Measurements from ENCODE around the gene BTRC. TPM values are rescaled to one million over a fixed set of nuclear protein-coding genes. Genes with fewer than 3 reads are reported as not detected.

Gene BTRC
- total RNA-seq, 1 donor = 3.3 TPM

DNA sequence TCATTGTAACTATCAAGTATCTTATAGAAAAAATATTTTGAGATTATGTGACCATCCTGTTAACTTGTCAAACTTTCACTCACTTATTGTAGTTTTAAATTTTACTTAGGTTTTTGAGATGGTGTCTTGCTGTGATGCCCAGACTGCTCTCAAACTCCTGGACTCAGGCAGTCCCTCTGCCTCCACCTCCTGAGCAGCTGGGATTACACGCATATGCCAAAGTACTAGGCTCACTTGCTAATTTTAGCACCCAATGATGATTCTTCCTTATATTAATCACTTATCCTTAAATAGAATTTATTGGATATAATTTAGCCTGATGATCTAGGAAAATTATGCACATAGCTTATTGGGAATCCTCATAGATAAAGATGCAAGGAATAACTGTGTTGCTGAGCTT lies 104.9 kb downstream of the BTRC start:
- no peaks in the 10 kb centered on the region for H3K9me3 ChIP-seq (ENCODE audit: low read depth, low read length)
- H3K27me3 ChIP-seq (ENCODE audit: insufficient read depth, low read length) = no peaks in the 10 kb centered on the region
- H3K4me3 ChIP-seq (ENCODE audit: low read length) = no peak overlapping the region
- peaks cover 5% of the 10 kb centered on the region for H3K4me1 ChIP-seq (ENCODE audit: insufficient read depth, low read length)

DNA sequence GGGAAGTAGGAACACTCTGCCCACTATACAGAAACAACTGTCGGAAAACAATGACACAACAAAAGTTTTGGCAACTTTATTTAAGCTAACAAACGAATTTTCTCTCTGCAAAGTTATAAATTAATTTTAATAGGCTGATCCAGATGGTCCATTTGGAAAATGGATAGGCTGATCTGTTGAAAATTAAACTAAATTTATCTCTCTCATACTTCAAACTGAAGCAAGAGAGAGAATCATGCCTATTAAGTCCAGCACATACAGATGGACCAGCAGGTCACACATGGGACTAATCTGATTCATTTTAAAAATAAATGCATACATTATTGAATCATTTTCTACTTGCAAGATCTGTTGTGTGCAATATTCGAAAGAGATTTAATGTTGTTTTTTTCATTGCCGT lies 110.1 kb downstream of the BTRC start:
- Histone ChIP-seq H3K4me1 (ENCODE audit: insufficient read depth, low read length) (no peaks in the 10 kb centered on the region), H3K9me3 (ENCODE audit: low read depth, low read length) (no peaks in the 10 kb centered on the region), H3K27me3 (ENCODE audit: insufficient read depth, low read length) (no peaks in the 10 kb centered on the region), H3K4me3 (ENCODE audit: low read length) (no peak overlapping the region)

DNA sequence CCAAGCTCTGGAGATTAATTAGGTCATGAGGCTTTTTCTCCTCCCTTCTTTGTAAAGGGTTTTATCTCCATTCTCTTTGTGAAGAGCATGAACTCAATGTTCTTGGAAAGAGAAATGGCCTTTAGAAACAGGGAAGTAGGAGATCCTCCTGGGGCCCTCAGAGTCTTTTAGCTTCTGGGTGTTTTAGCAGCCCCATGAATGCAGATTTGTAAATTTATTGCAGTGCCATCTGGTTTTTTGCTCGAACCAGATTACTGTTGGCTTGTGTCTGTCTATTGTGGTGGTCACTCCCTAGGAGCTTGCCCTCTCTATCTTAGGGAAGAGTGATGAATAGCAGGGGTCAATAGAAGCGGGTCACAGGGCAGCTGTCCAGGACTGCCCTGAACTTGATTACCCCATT lies 110.6 kb downstream of the BTRC start:
- Histone ChIP-seq H3K27me3 (ENCODE audit: insufficient read depth, low read length) (no peaks in the 10 kb centered on the region), H3K9me3 (ENCODE audit: low read depth, low read length) (no peaks in the 10 kb centered on the region)

DNA sequence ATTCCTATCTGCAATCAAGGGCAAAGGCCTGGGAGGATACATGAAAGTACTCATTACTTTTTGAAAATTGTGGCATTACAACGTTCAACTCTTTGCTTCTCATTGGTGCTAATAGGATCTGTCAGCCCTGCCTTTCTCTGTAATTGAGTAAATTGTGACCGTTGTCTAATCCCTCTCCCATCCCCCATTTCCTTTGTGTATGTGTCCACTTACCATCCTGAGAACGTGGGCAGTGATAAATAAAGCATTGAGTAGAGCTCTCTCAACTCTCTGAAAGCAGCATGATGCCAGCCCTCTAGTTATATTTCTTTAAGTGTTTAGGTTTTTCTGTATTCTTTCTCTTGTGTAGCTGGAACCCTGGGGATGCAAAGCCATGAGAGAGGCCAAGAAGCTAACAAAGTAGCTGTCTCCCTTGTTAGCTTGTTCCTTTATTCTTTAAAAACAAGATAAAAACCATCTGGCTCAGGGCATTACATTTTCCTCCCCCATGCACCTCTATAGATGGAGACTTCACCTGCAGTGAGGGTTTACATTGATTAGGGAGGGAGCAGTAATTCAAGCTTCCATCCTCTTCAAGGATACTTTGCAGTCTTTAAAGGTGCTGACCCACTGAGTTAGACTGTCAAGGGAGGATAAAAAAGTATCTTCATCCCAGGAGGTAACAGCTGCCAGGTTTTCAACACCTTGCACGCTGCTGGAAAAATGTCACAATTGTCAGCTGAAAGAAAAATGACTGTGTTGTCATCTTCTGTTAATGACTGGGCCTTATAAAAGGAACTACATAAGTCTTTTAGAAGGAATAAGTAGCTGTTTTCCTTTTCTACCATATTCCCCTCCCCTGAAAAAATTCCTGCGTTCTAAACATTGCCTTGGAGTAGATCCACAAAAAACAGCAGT lies 112.3 kb downstream of the BTRC start:
- H3K4me1 ChIP-seq (ENCODE audit: insufficient read depth, low read length) = no peaks in the 10 kb centered on the region
- H3K9me3 ChIP-seq (ENCODE audit: low read depth, low read length) = no peaks in the 10 kb centered on the region
- H3K27me3 ChIP-seq (ENCODE audit: insufficient read depth, low read length) = no peaks in the 10 kb centered on the region
- H3K4me3 ChIP-seq (ENCODE audit: low read length) = no peak overlapping the region

More for the DNA sequence above, 110.6 kb downstream of the BTRC start:
- Histone ChIP-seq H3K4me1 (ENCODE audit: insufficient read depth, low read length) (no peaks in the 10 kb centered on the region), H3K4me3 (ENCODE audit: low read length) (no peak overlapping the region)

DNA sequence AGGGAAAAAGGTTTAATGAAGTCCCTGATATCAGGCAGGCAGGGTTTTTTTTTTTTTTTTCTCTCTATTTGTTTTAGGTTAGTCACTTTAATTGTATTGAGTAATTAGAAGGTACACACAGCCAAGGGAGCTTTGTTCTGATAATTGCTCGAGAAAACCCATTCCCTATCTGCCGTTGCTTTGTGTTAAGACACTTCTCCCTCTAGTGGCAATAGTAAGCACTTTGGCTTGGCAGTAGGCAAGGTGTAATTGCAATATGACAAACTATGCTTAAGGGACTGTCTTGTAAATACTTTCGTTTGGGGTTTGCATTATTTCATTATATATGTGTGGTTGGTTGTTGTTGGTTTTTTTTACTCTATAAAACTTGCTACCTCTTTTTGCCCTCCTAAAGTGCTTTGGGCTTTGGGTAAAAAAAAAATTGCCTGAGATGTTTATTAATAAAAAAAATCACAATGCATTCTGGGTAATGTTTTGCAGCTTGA lies 113.4 kb downstream of the BTRC start:
- Histone ChIP-seq H3K9me3 (ENCODE audit: low read depth, low read length) (no peaks in the 10 kb centered on the region), H3K4me1 (ENCODE audit: insufficient read depth, low read length) (no peaks in the 10 kb centered on the region), H3K4me3 (ENCODE audit: low read length) (no peak overlapping the region), H3K27me3 (ENCODE audit: insufficient read depth, low read length) (no peaks in the 10 kb centered on the region)

DNA sequence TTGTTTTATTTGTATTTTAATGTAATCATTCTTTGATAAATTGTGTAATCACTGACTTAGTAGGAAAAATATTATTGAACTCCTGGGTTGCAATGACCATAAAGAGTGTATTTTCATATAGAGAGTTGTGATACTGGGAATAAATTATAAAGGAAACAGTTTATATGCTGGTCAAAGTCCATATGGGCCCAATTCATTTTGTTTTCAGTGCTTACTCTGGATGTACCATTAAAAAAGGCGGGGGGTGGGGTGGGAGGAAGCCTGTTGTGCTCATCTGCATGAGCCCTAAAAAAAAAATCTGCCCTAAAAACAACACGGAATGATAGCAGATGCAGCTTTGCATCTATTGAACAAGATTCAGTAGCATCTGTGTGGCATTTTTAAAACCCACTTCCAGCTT lies 114.2 kb downstream of the BTRC start:
- no peak overlapping the region for H3K4me3 ChIP-seq (ENCODE audit: low read length)
- no peaks in the 10 kb centered on the region for H3K9me3 ChIP-seq (ENCODE audit: low read depth, low read length)
- no peaks in the 10 kb centered on the region for H3K27me3 ChIP-seq (ENCODE audit: insufficient read depth, low read length)
- H3K4me1 ChIP-seq (ENCODE audit: insufficient read depth, low read length) = no peaks in the 10 kb centered on the region

DNA sequence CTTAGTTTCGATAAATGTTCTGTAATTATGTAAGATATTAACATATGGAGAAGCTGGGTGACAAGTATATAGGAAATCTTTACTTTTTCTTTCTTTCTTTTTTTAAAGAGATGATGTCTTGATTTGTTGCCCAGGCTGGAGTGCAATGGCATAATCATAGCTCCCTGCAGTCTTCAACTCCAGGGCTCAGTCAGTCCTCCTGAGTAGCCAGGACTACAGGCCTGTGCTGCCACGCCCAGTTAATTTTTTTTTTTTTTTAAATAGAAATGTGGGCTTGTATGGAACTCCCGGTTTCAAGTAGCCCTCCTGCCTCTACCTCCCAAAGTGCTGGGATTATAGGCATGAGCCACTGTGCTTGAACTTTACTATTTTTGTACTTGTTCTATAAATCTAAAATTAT lies 122.4 kb downstream of the BTRC start:
- Histone ChIP-seq H3K9me3 (ENCODE audit: low read depth, low read length) (no peaks in the 10 kb centered on the region), H3K27me3 (ENCODE audit: insufficient read depth, low read length) (no peaks in the 10 kb centered on the region), H3K4me1 (ENCODE audit: insufficient read depth, low read length) (no peaks in the 10 kb centered on the region), H3K4me3 (ENCODE audit: low read length) (no peak overlapping the region)

DNA sequence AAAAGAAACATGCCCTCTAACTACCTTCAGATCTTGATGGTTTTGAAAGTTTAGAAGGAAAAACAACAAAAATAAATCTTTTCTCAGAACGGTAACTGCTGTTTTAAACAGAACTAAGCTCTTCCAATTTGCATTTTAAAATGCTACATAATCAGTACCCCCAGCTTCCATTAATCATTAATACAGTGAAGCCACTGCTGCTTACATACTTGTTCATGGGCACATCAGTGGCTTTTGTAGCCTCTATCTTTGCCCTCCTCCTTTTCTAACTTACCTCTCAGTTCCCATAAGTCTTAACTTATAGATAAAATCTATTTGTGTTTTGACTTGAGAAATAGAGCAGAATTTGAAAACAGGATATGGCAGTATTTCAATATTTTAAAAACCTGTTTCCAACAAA lies 125.0 kb downstream of the BTRC start:
- Histone ChIP-seq H3K4me3 (ENCODE audit: low read length) (no peak overlapping the region), H3K9me3 (ENCODE audit: low read depth, low read length) (no peaks in the 10 kb centered on the region), H3K27me3 (ENCODE audit: insufficient read depth, low read length) (no peaks in the 10 kb centered on the region), H3K4me1 (ENCODE audit: insufficient read depth, low read length) (no peaks in the 10 kb centered on the region)

DNA sequence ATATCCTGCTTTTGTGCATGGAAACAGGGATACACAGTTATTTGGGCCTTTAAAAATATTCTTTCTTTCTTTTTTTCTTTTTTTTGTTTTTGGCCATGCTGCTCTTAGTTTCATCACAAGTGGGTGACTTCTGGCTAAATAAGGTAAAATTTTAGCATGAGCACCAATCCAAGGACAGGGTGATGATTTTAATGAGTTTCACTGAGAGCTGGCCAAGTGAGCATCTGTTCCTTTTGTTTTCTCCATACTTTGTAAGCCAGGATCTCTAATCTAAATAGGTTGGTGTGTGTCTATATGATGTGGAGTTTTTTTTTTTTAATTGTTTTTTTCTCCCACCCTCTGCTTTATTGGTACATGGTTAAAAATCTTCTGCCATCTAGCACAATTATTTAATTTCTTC lies 127.3 kb downstream of the BTRC start:
- Histone ChIP-seq H3K9me3 (ENCODE audit: low read depth, low read length) (no peaks in the 10 kb centered on the region), H3K4me1 (ENCODE audit: insufficient read depth, low read length) (no peaks in the 10 kb centered on the region), H3K27me3 (ENCODE audit: insufficient read depth, low read length) (no peaks in the 10 kb centered on the region), H3K4me3 (ENCODE audit: low read length) (no peak overlapping the region)

DNA sequence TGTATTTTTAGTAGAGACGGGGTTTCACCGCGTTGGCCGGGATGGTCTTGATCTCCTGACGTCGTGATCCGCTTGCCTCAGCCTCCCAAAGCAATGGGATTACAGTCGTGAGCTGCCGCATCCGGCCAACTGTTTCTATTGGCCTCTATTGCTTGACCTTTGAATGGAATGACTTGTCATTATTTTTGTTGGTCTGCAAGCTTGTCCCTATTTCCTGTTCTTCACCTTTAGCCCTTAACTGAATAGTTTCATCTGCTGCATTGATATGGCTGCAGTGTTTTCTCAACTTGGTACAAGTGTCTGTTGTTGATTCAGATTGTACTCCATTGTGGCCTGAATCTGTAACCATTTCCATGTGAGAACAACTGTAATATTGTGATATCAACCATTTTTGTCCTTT lies 128.6 kb downstream of the BTRC start:
- no peaks in the 10 kb centered on the region for H3K9me3 ChIP-seq (ENCODE audit: low read depth, low read length)

DNA sequence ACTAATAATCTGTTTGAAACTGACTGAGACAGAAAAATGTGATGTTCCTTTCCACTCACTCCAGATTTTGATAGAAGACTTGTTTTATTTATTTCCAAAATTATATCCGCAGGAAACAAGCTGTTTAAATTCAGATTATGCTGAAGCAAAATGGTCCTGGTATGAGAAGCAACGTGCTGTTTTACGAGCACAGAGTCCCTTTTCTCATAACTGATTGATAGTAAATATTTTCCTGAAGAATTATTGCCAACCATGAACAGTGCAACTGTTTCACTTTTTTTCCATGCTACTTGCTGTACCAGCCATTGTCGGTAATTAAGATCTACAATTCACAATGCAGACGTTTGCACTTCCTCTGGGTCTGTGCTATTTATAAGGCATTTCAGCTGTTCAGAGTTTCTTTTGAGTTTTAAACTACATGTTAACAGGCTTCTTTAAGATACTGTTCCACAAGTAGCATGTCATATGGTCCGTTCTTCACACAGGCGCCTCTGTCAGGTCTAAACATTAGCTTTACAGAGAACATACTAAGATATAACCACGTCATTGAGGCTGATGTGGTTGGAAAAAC lies 130.3 kb downstream of the BTRC start:
- H3K4me3 ChIP-seq (ENCODE audit: low read length) = no peak overlapping the region
- no peaks in the 10 kb centered on the region for H3K27me3 ChIP-seq (ENCODE audit: insufficient read depth, low read length)
- H3K4me1 ChIP-seq (ENCODE audit: insufficient read depth, low read length) = no peaks in the 10 kb centered on the region
- H3K9me3 ChIP-seq (ENCODE audit: low read depth, low read length) = no peaks in the 10 kb centered on the region

More for the DNA sequence above, 128.6 kb downstream of the BTRC start:
- Histone ChIP-seq H3K4me1 (ENCODE audit: insufficient read depth, low read length) (no peaks in the 10 kb centered on the region), H3K4me3 (ENCODE audit: low read length) (no peak overlapping the region), H3K27me3 (ENCODE audit: insufficient read depth, low read length) (no peaks in the 10 kb centered on the region)

DNA sequence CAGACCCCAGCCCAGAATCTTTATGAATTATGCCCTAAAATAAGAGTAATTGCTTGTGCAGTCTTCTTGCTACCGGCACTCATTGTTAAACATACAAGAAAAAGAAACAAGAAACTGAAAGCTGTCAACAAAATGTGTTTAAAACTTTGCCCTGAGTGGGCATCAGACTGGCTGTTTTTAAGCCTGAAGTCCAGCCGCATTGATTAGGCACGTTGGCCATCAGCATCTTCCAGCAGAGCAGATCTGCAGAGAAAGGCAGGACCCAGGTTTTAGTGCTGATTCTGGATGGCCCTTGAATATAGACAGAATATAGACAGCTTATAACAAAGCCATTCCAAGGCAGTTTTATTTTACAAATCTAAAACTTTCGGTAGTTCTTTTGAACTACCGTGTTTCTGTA lies 131.2 kb downstream of the BTRC start:
- Histone ChIP-seq H3K9me3 (ENCODE audit: low read depth, low read length) (no peaks in the 10 kb centered on the region), H3K27me3 (ENCODE audit: insufficient read depth, low read length) (no peaks in the 10 kb centered on the region), H3K4me1 (ENCODE audit: insufficient read depth, low read length) (no peaks in the 10 kb centered on the region), H3K4me3 (ENCODE audit: low read length) (no peak overlapping the region)

DNA sequence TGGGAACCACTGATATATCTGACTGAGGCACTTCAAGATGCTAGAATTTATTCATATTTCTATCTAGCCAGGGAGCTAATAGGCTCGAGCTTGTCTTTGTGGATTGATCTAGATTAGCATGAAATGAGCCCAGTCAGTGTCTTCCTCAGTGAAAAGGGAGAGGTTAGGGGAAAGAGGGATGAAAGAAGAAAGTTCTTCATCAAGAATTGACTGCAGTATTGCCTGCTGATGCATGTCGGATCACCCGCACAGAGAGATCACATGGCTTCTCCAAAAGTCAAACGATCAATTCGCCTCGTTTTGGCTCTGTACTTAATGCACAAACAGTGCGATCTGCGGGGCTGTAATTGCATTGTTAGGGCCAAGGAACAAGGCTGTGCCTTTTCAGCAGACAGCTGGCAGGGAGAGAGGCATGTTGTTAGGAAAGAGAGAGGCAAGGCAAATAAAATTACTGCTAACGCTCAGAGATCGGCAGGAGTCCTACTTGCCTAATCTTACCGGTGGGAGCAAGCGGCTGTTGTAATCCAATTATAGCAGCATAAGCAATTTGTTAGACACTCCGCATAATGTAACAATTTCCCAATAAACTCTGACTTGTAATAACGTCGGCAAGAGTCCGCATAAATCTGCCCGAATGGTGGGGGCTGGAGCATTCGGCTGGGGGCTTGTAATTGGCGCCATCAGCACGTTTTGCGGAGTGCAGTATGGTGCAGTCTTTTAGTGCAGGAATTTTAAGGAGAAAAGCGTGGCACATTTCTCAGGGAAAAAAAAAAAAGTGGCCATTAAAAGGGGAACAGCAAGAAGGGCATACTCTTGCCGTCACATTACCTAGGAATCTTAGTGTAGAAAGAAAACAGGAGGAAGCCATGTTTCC lies 132.0 kb downstream of the BTRC start:
- no peak overlapping the region for H3K4me3 ChIP-seq (ENCODE audit: low read length)
- H3K27me3 ChIP-seq (ENCODE audit: insufficient read depth, low read length) = no peaks in the 10 kb centered on the region
- H3K4me1 ChIP-seq (ENCODE audit: insufficient read depth, low read length) = no peaks in the 10 kb centered on the region
- H3K9me3 ChIP-seq (ENCODE audit: low read depth, low read length) = no peaks in the 10 kb centered on the region

DNA sequence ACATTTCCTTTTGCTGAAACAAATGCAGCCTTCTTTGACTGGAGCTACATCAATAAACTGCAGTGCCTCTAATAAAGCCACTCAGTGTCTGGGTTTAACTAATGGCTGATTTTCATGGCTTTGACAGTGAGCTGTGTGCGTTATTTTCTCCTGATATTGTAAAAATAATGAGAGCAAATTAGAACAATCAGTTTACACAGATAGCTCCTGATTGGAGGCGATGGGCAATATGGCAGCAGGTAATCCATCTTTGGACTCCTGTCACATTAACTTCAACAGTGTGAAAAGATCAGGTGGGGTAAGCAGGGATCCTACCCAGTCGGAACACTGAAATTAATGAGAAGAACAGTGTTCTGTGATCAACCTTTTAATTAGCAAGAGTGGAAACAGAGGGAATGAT lies 133.4 kb downstream of the BTRC start:
- no peaks in the 10 kb centered on the region for H3K4me1 ChIP-seq (ENCODE audit: insufficient read depth, low read length)
- H3K27me3 ChIP-seq (ENCODE audit: insufficient read depth, low read length) = no peaks in the 10 kb centered on the region
- H3K9me3 ChIP-seq (ENCODE audit: low read depth, low read length) = no peaks in the 10 kb centered on the region
- H3K4me3 ChIP-seq (ENCODE audit: low read length) = no peak overlapping the region

DNA sequence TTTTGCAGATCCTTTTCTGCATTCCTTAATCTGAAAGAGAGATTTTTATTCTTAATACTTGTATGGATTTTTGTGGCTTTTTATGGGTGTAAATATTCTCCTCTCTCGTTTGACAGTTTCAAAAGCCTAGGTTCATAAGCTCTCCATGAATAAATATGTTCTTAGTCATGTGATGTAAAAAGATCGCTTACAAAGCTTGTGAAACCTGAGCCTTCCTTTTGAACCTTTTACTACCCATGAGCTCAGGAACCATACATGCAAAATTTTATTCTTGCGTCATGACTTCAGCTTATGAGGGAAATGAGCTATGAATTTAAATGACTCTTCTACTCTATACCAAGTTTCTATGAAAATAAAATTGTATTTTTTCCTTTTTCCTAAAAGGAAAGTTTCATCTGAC lies 135.4 kb downstream of the BTRC start:
- Histone ChIP-seq H3K4me3 (ENCODE audit: low read length) (no peak overlapping the region), H3K27me3 (ENCODE audit: insufficient read depth, low read length) (no peaks in the 10 kb centered on the region), H3K4me1 (ENCODE audit: insufficient read depth, low read length) (no peaks in the 10 kb centered on the region), H3K9me3 (ENCODE audit: low read depth, low read length) (no peaks in the 10 kb centered on the region)

Data from mononuclear cell (primary cell).